Measurements from ENCODE around the gene SEMA5A. TPM values are rescaled to one million over a fixed set of nuclear protein-coding genes. Genes with fewer than 3 reads are reported as not detected.

SEMA5A gene
- total and polyA plus RNA-seq, 2 of the 8 experiments (the other 6 are each of a cell fraction or from before 2014, with no cell fraction given), result 5.3 to 8.9 TPM

- no peak overlapping the region for H3K4me3 ChIP-seq (ENCODE audit: extremely low read depth in 1 of 4, insufficient read depth in 2 of 4, low read depth in 3 of 4, low read length in 4 of 4)
- no peak for FAIRE-seq
- H3K18ac ChIP-seq (ENCODE audit: extremely low read depth, low read length), result no peak overlapping the region
- H4K20me1 ChIP-seq (replicated peaks in 1 of 2; ENCODE audit: control insufficient read depth in 1 of 2, insufficient read depth in 2 of 2, low read length in 2 of 2), result no peaks in the 10 kb centered on the region
- no peak overlapping the region for H3K27ac ChIP-seq (ENCODE audit: low read depth, low read length)
- 0 out of 4 replicates have a peak, but pooled peaks cover 3 to 4% of the 10 kb centered on the region in 2 experiments for H3K9me3 ChIP-seq (ENCODE audit: insufficient read depth in 2 of 2, low read depth in 1 of 2, low read length in 1 of 2)
- DNase-seq (ENCODE audit: low read depth in 1 of 2, low spot score in 2 of 2), result no peak
- no peaks in the 10 kb centered on the region for H3K27me3 ChIP-seq (replicated peaks in 1 of 4; ENCODE audit: control insufficient read depth in 3 of 4, extremely low read depth in 1 of 4, insufficient read depth in 3 of 4, low read length in 3 of 4)
- no peak overlapping the region for H2BK12ac ChIP-seq (ENCODE audit: low read depth, low read length)
- no peak overlapping the region for H3K14ac ChIP-seq (ENCODE audit: insufficient read length)
- no peak overlapping the region for H4K5ac ChIP-seq (ENCODE audit: insufficient read length, low read depth, low read length)
- no peak overlapping the region for H2BK20ac ChIP-seq (ENCODE audit: low read length)
- no peak overlapping the region for H3K4me2 ChIP-seq (ENCODE audit: insufficient read depth in 1 of 2, low read depth in 2 of 2, low read length in 2 of 2)
- no peak overlapping the region for H2BK5ac ChIP-seq (ENCODE audit: low read depth, low read length)
- H3K4ac ChIP-seq (replicated peaks; ENCODE audit: insufficient read length, low read depth, low read length), result no peak overlapping the region
- no peak overlapping the region for H4K91ac ChIP-seq (replicated peaks; ENCODE audit: insufficient read length, low read length)
- H3K23me2 ChIP-seq (ENCODE audit: low read depth, low read length), result no peaks in the 10 kb centered on the region
- H3K4me1 ChIP-seq (replicated peaks in 1 of 4; ENCODE audit: control insufficient read depth in 3 of 4, insufficient read depth in 4 of 4, low read length in 3 of 4), result no peaks in the 10 kb centered on the region
- no peak overlapping the region for H4K8ac ChIP-seq (ENCODE audit: extremely low read depth, insufficient read depth, low read length)
- ChIA-PET CTCF (ENCODE audit: partially characterized antibody) (no interaction called here), POLR2A (ENCODE audit: partially characterized antibody) (no interaction called here)
- no peak overlapping the region for H2BK15ac ChIP-seq (ENCODE audit: low read length)
- no peak overlapping the region for H2AFZ ChIP-seq (ENCODE audit: low read length)
- no peak overlapping the region for H3K23ac ChIP-seq (ENCODE audit: insufficient read length)
- no peaks in the 10 kb centered on the region for H3K79me2 ChIP-seq (ENCODE audit: control insufficient read depth in 1 of 2, insufficient read depth in 2 of 2, low read length in 2 of 2)
- no peak overlapping the region for H3K9ac ChIP-seq (replicated peaks in 1 of 4; ENCODE audit: extremely low read depth in 1 of 4, low read depth in 3 of 4, low read length in 3 of 4)
- 75% methylated on average over 1 of the region's 1 CpG; no CpG with 5 or more reads in 1 of the 2 experiments for WGBS, 2 experiments (ENCODE audit: extremely low coverage in 1 of 2, insufficient coverage in 1 of 2, insufficient read length in 1 of 2, insufficient replicate concordance in 2 of 2, low coverage in 1 of 2, low lambda C conversion rate in 2 of 2, missing lambda C conversion rate in 1 of 2)
- no peak overlapping the region for H2AK5ac ChIP-seq (ENCODE audit: low read depth, low read length)
- no peaks in the 10 kb centered on the region for H3K36me3 ChIP-seq (ENCODE audit: control insufficient read depth in 2 of 4, insufficient read depth in 4 of 4, low read length in 3 of 4)
- no peak overlapping the region for H3K56ac ChIP-seq (replicated peaks; ENCODE audit: insufficient read length, low read depth, low read length)
- H3K79me1 ChIP-seq (ENCODE audit: low read depth, low read length), result no peaks in the 10 kb centered on the region
- H2BK120ac ChIP-seq (replicated peaks; ENCODE audit: low read depth, low read length), result no peak overlapping the region
- no peak for TF ChIP-seq CHD7 (IDR thresholded peaks at IDR 0.05; ENCODE audit: insufficient replicate concordance, low read length)
Measured at GRCh38 chr5:9115093-9115492, 430.8 kb downstream of the SEMA5A start.

All from H1 (cell line).